ENCODE measurements around the gene AKR1B15.

Gene AKR1B15

GRCh38 chr7:134546955-134547354 is 2.0 kb upstream of the AKR1B15 start:
- H3K79me2 ChIP-seq (ENCODE audit: control insufficient read depth, insufficient read depth, low read length): no peaks in the 10 kb centered on the region
- peaks cover 2% of the 10 kb centered on the region for H3K4me1 ChIP-seq (ENCODE audit: control insufficient read depth, low read depth, low read length)
- no peak overlapping the region for H3K4me2 ChIP-seq (ENCODE audit: low read length)
- H3K36me3 ChIP-seq (ENCODE audit: control insufficient read depth, insufficient read depth, low read length): no peaks in the 10 kb centered on the region
- no peak overlapping the region for H2BK15ac ChIP-seq (replicated peaks; ENCODE audit: low read depth)
- peak overlapping the region; percentile 39 for H3K56ac ChIP-seq (ENCODE audit: low read length)
- WGBS (ENCODE audit: extremely low coverage, insufficient coverage, low lambda C conversion rate): no CpG with 5 or more reads among the region's 1 CpG
- H3K23ac ChIP-seq (ENCODE audit: low read length): no peak overlapping the region
- H2AK5ac ChIP-seq (ENCODE audit: low read length): no peak overlapping the region
- no peaks in the 10 kb centered on the region for H3K27me3 ChIP-seq (ENCODE audit: insufficient read depth, low read length, poor library complexity)
- H4K5ac ChIP-seq (ENCODE audit: low read length): no peak overlapping the region
- H3K27ac ChIP-seq (ENCODE audit: low read depth, low read length): no peak overlapping the region
- H2BK120ac ChIP-seq (ENCODE audit: low read depth, low read length): no peak overlapping the region
- no peak overlapping the region for H2BK5ac ChIP-seq (ENCODE audit: low read length)
- peak; percentile 65 for DNase-seq
- no peak overlapping the region for H4K8ac ChIP-seq (ENCODE audit: low read depth, low read length)
- H3K79me1 ChIP-seq (ENCODE audit: low read length): no peaks in the 10 kb centered on the region
- no peak overlapping the region for H3K4me3 ChIP-seq (ENCODE audit: low read length)
- H3K4ac ChIP-seq (ENCODE audit: low read depth, low read length): no peak overlapping the region
- no peak overlapping the region for H3K9ac ChIP-seq (ENCODE audit: low read length)
- H3K18ac ChIP-seq (ENCODE audit: low read length): no peak overlapping the region

DNA sequence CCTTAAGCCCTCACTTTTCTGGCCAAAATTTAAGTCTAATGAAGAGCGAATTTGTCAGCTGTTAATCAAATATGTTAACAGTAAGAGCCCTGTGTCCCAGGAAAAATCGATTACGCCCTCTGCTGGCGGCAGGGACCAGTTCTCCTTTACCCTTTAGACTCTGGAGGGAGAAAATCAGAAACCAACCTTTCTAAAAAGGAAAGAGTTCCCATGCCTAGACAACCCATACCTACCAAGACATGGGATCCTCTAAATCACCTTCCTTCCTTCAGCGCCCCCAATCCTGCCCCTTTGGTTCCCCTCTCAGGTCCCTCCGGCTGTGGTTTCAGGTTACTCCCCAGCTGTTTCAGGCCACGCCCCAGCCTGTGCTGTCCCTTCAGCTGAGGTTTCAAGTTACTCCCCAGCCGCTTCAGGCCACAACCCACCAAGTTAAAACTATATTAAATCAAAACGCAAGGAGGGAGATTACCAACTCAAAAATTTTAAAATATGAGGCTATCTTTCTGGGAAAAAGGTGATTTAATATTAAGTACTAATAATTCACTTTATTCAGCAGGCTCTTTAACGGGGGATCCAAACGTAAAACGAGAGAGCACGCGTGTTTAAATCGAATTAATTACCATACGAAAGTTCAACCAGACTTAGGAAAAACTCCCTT is 1.4 kb upstream of the AKR1B15 start:
- Histone ChIP-seq H3K27ac (ENCODE audit: low read depth, low read length) (peak overlapping the region; percentile 65), H3K4ac (ENCODE audit: low read depth, low read length) (no peak overlapping the region), H2BK120ac (ENCODE audit: low read depth, low read length) (no peak overlapping the region), H2BK5ac (ENCODE audit: low read length) (no peak overlapping the region), H3K79me1 (ENCODE audit: low read length) (no peaks in the 10 kb centered on the region), H3K18ac (ENCODE audit: low read length) (no peak overlapping the region), H3K4me1 (ENCODE audit: control insufficient read depth, low read depth, low read length) (peaks cover 2% of the 10 kb centered on the region), H3K36me3 (ENCODE audit: control insufficient read depth, insufficient read depth, low read length) (no peaks in the 10 kb centered on the region), H3K79me2 (ENCODE audit: control insufficient read depth, insufficient read depth, low read length) (no peaks in the 10 kb centered on the region), H3K56ac (ENCODE audit: low read length) (peak overlapping the region; percentile 78), H2AK5ac (ENCODE audit: low read length) (no peak overlapping the region), H3K9ac (ENCODE audit: low read length) (peak overlapping the region; percentile 49), H3K27me3 (ENCODE audit: insufficient read depth, low read length, poor library complexity) (no peaks in the 10 kb centered on the region), H4K5ac (ENCODE audit: low read length) (no peak overlapping the region), H4K8ac (ENCODE audit: low read depth, low read length) (no peak overlapping the region), H2BK15ac (replicated peaks; ENCODE audit: low read depth) (no peak overlapping the region), H3K23ac (ENCODE audit: low read length) (no peak overlapping the region), H3K4me3 (ENCODE audit: low read length) (no peak overlapping the region), H3K4me2 (ENCODE audit: low read length) (peak overlapping the region; percentile 55)
- WGBS (ENCODE audit: extremely low coverage, insufficient coverage, low lambda C conversion rate): no CpG with 5 or more reads among the region's 16 CpGs
- peak; percentile 88 for DNase-seq

- Histone ChIP-seq H3K23ac (ENCODE audit: low read length) (no peak overlapping the region), H2BK5ac (ENCODE audit: low read length) (no peak overlapping the region), H3K9ac (ENCODE audit: low read length) (no peak overlapping the region), H3K27me3 (ENCODE audit: insufficient read depth, low read length, poor library complexity) (no peaks in the 10 kb centered on the region), H4K8ac (ENCODE audit: low read depth, low read length) (no peak overlapping the region), H2BK15ac (replicated peaks; ENCODE audit: low read depth) (no peak overlapping the region), H3K36me3 (ENCODE audit: control insufficient read depth, insufficient read depth, low read length) (no peaks in the 10 kb centered on the region), H3K4me1 (ENCODE audit: control insufficient read depth, low read depth, low read length) (peaks cover 2% of the 10 kb centered on the region), H4K5ac (ENCODE audit: low read length) (no peak overlapping the region), H3K4ac (ENCODE audit: low read depth, low read length) (no peak overlapping the region), H2BK120ac (ENCODE audit: low read depth, low read length) (no peak overlapping the region), H3K18ac (ENCODE audit: low read length) (no peak overlapping the region), H3K79me1 (ENCODE audit: low read length) (no peaks in the 10 kb centered on the region), H3K56ac (ENCODE audit: low read length) (no peak overlapping the region), H3K4me2 (ENCODE audit: low read length) (no peak overlapping the region), H3K79me2 (ENCODE audit: control insufficient read depth, insufficient read depth, low read length) (no peaks in the 10 kb centered on the region), H2AK5ac (ENCODE audit: low read length) (no peak overlapping the region), H3K4me3 (ENCODE audit: low read length) (no peak overlapping the region), H3K27ac (ENCODE audit: low read depth, low read length) (no peak overlapping the region)
- no peak for DNase-seq
- WGBS (ENCODE audit: extremely low coverage, insufficient coverage, low lambda C conversion rate): no CpG with 5 or more reads among the region's 8 CpGs
These were observed 456 bp downstream of the AKR1B15 start for GRCh38 chr7:134549366-134549765.

DNA sequence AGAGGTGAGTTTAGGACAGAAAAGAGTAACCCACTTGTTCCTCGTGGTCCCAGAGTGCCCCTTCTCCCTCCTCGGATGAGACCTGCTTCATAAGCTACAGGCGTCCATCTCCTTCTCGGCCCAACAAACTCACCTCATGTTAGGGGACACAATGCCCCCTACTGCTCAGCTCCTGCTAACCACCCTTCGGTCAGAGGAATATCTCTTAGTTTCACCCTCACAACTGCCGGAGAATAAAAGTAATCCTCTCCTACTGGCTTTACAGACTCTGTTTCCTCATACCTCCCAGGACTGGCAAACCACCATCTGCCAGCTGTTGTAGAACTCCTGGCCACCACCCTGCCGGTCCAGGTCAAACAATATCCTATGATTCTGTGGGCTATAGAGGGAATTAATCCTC is 3.2 kb downstream of the AKR1B15 start:
- no peaks in the 10 kb centered on the region for H3K79me2 ChIP-seq (ENCODE audit: control insufficient read depth, insufficient read depth, low read length)
- no peak overlapping the region for H3K4me2 ChIP-seq (ENCODE audit: low read length)
- H3K27ac ChIP-seq (ENCODE audit: low read depth, low read length): no peak overlapping the region
- no peak overlapping the region for H2BK15ac ChIP-seq (replicated peaks; ENCODE audit: low read depth)
- no peaks in the 10 kb centered on the region for H3K79me1 ChIP-seq (ENCODE audit: low read length)
- H4K8ac ChIP-seq (ENCODE audit: low read depth, low read length): no peak overlapping the region
- H3K36me3 ChIP-seq (ENCODE audit: control insufficient read depth, insufficient read depth, low read length): no peaks in the 10 kb centered on the region
- no peak overlapping the region for H2AK5ac ChIP-seq (ENCODE audit: low read length)
- H3K9ac ChIP-seq (ENCODE audit: low read length): no peak overlapping the region
- no peak overlapping the region for H3K23ac ChIP-seq (ENCODE audit: low read length)
- H3K4ac ChIP-seq (ENCODE audit: low read depth, low read length): no peak overlapping the region
- H3K27me3 ChIP-seq (ENCODE audit: insufficient read depth, low read length, poor library complexity): no peaks in the 10 kb centered on the region
- no peak overlapping the region for H3K18ac ChIP-seq (ENCODE audit: low read length)
- no peak overlapping the region for H2BK5ac ChIP-seq (ENCODE audit: low read length)
- H4K5ac ChIP-seq (ENCODE audit: low read length): no peak overlapping the region
- WGBS (ENCODE audit: extremely low coverage, insufficient coverage, low lambda C conversion rate): no CpG with 5 or more reads among the region's 7 CpGs
- H3K56ac ChIP-seq (ENCODE audit: low read length): no peak overlapping the region
- DNase-seq: peak; percentile 55
- H2BK120ac ChIP-seq (ENCODE audit: low read depth, low read length): no peak overlapping the region
- H3K4me1 ChIP-seq (ENCODE audit: control insufficient read depth, low read depth, low read length): no peaks in the 10 kb centered on the region
- no peak overlapping the region for H3K4me3 ChIP-seq (ENCODE audit: low read length)

- H3K27ac ChIP-seq (ENCODE audit: low read depth, low read length): no peak overlapping the region
- no peak overlapping the region for H3K56ac ChIP-seq (ENCODE audit: low read length)
- no peak overlapping the region for H3K4me3 ChIP-seq (ENCODE audit: low read length)
- H3K4me1 ChIP-seq (ENCODE audit: control insufficient read depth, low read depth, low read length): no peaks in the 10 kb centered on the region
- no peak overlapping the region for H2AK5ac ChIP-seq (ENCODE audit: low read length)
- H3K79me2 ChIP-seq (ENCODE audit: control insufficient read depth, insufficient read depth, low read length): no peaks in the 10 kb centered on the region
- no peak overlapping the region for H3K9ac ChIP-seq (ENCODE audit: low read length)
- H3K23ac ChIP-seq (ENCODE audit: low read length): no peak overlapping the region
- no peak overlapping the region for H4K5ac ChIP-seq (ENCODE audit: low read length)
- H2BK120ac ChIP-seq (ENCODE audit: low read depth, low read length): no peak overlapping the region
- H3K18ac ChIP-seq (ENCODE audit: low read length): no peak overlapping the region
- H3K79me1 ChIP-seq (ENCODE audit: low read length): no peaks in the 10 kb centered on the region
- WGBS (ENCODE audit: extremely low coverage, insufficient coverage, low lambda C conversion rate): no CpG with 5 or more reads among the region's 4 CpGs
- H3K4ac ChIP-seq (ENCODE audit: low read depth, low read length): no peak overlapping the region
- H3K4me2 ChIP-seq (ENCODE audit: low read length): no peak overlapping the region
- no peak overlapping the region for H4K8ac ChIP-seq (ENCODE audit: low read depth, low read length)
- no peak overlapping the region for H2BK15ac ChIP-seq (replicated peaks; ENCODE audit: low read depth)
- peak; percentile 64 for DNase-seq
- H3K27me3 ChIP-seq (ENCODE audit: insufficient read depth, low read length, poor library complexity): no peaks in the 10 kb centered on the region
- no peak overlapping the region for H2BK5ac ChIP-seq (ENCODE audit: low read length)
- no peaks in the 10 kb centered on the region for H3K36me3 ChIP-seq (ENCODE audit: control insufficient read depth, insufficient read depth, low read length)
These were observed 5.1 kb downstream of the AKR1B15 start for GRCh38 chr7:134553976-134554375.

GRCh38 chr7:134554417-134554966 is 5.6 kb downstream of the AKR1B15 start:
- Histone ChIP-seq H3K4ac (ENCODE audit: low read depth, low read length) (no peak overlapping the region), H3K36me3 (ENCODE audit: control insufficient read depth, insufficient read depth, low read length) (no peaks in the 10 kb centered on the region), H3K4me2 (ENCODE audit: low read length) (no peak overlapping the region), H3K79me1 (ENCODE audit: low read length) (no peaks in the 10 kb centered on the region), H4K8ac (ENCODE audit: low read depth, low read length) (no peak overlapping the region), H3K27me3 (ENCODE audit: insufficient read depth, low read length, poor library complexity) (no peaks in the 10 kb centered on the region), H3K23ac (ENCODE audit: low read length) (no peak overlapping the region), H4K5ac (ENCODE audit: low read length) (no peak overlapping the region), H3K79me2 (ENCODE audit: control insufficient read depth, insufficient read depth, low read length) (no peaks in the 10 kb centered on the region), H3K18ac (ENCODE audit: low read length) (no peak overlapping the region), H3K56ac (ENCODE audit: low read length) (no peak overlapping the region), H3K27ac (ENCODE audit: low read depth, low read length) (no peak overlapping the region), H2BK15ac (replicated peaks; ENCODE audit: low read depth) (no peak overlapping the region), H2BK5ac (ENCODE audit: low read length) (no peak overlapping the region), H3K4me1 (ENCODE audit: control insufficient read depth, low read depth, low read length) (no peaks in the 10 kb centered on the region), H3K9ac (ENCODE audit: low read length) (no peak overlapping the region), H3K4me3 (ENCODE audit: low read length) (no peak overlapping the region), H2AK5ac (ENCODE audit: low read length) (no peak overlapping the region), H2BK120ac (ENCODE audit: low read depth, low read length) (no peak overlapping the region)
- no peak for DNase-seq
- WGBS (ENCODE audit: extremely low coverage, insufficient coverage, low lambda C conversion rate): no CpG with 5 or more reads among the region's 7 CpGs

Data from mesendoderm (in vitro differentiated cells).